NCI-H2227 treated with DMSO at 0.1 percent for 48 hours (cell line): ENCODE results near the gene PSMB2.

Source experiments
- DNase-seq: peaks from one replicate; lab custom pipeline; 2025; lab: John Stamatoyannopoulos, UW

PSMB2 gene

GRCh38 chr1:35556484-35557117 is 84.7 kb downstream of the PSMB2 start:
- no peak for DNase-seq

- no peak for DNase-seq
These were observed 85.5 kb downstream of the PSMB2 start for GRCh38 chr1:35555601-35556477.

- DNase-seq, result no peak
These were observed 86.1 kb downstream of the PSMB2 start for GRCh38 chr1:35555212-35555584.

GRCh38 chr1:35554266-35555211 is 86.8 kb downstream of the PSMB2 start:
- no peak for DNase-seq

- no peak for DNase-seq
These were observed 87.5 kb downstream of the PSMB2 start for GRCh38 chr1:35553851-35554250.
